ENCODE data around the gene ST3GAL3.

DNA sequence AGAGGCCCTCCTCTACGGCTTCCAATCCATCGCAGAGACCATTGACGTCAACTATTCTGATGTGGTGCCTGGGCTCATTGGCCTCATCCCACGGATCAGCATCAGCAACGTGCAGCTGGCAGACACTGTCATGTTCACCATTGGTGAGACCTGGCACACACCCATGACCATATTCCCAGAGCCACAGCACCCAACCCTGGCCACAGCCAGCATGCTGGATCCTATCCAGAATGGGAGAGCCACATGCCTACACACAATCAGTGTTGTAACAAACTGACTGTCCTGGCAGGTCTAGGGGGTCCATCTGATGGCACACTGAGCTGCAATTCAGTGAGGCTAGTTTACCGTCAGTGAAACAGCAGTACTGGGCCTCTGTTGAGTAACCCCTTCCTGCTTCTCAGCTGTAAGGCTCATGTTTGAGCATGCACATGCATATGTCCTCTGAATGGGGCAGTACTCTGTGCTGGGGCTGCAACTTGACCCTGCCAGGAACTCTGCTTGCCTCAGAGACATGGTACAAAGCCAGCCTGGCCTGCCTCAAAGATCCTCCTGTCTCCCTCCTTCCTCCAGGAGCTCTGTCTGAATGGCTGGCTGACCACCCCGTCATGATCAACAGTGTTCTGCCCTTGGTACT, 250.2 kb downstream of the ST3GAL3 start:
- TF ChIP-seq ZFP36 (IDR thresholded peaks at IDR 0.05; ENCODE audit: borderline replicate concordance, partially characterized antibody) (no peak), REST (IDR thresholded peaks at IDR 0.05) (no peak), SREBF2 (IDR thresholded peaks at IDR 0.05) (no peak), EHMT2 (IDR thresholded peaks at IDR 0.05; ENCODE audit: low read depth) (no peak)
- TF ChIP-seq, protein P1, sequence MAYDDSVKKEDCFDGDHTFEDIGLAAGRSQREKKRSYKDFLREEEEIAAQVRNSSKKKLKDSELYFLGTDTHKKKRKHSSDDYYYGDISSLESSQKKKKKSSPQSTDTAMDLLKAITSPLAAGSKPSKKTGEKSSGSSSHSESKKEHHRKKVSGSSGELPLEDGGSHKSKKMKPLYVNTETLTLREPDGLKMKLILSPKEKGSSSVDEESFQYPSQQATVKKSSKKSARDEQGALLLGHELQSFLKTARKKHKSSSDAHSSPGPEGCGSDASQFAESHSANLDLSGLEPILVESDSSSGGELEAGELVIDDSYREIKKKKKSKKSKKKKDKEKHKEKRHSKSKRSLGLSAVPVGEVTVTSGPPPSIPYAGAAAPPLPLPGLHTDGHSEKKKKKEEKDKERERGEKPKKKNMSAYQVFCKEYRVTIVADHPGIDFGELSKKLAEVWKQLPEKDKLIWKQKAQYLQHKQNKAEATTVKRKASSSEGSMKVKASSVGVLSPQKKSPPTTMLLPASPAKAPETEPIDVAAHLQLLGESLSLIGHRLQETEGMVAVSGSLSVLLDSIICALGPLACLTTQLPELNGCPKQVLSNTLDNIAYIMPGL (CRISPR knock-in tag; IDR thresholded peaks at IDR 0.05; ENCODE audit: borderline replicate concordance), result no peak
